LNCaP clone FGC (cell line): Measurements from ENCODE around the gene FMNL3.

ENCODE experiments used
- DNase-seq: peaks from one replicate; pipeline ENCODE4 v3.0.0-alpha.2; 2011; ENCODE audit warnings: low read depth
- H3K4me3 ChIP-seq: 2 replicates; pipeline ENCODE4 v1.5.1; 2011; ENCODE audit warnings: mild to moderate bottlenecking, low read depth, low read length, control low read depth
- CTCF ChIP-seq: IDR thresholded peaks from 2 replicates; pipeline ENCODE4 v1.5.1; 2012; ENCODE audit warnings: mild to moderate bottlenecking; ENCODE audit not compliant: control insufficient read depth, insufficient read depth; ENCODE audit errors: extremely low read depth

FMNL3 gene

GRCh38 chr12:49697808-49698207, 9.4 kb downstream of the FMNL3 start:
- DNase-seq = no peak
- TF ChIP-seq CTCF = no peak
- no peak overlapping the region for H3K4me3 ChIP-seq

GRCh38 chr12:49696723-49697122, 10.5 kb downstream of the FMNL3 start:
- no peak overlapping the region for H3K4me3 ChIP-seq
- no peak for TF ChIP-seq CTCF
- no peak for DNase-seq

- H3K4me3 ChIP-seq = no peak overlapping the region
- DNase-seq = no peak
- TF ChIP-seq CTCF = no peak
Observed at GRCh38 chr12:49693931-49694444, 13.2 kb downstream of the FMNL3 start.

- TF ChIP-seq CTCF = no peak
Observed at GRCh38 chr12:49692851-49693250, 14.4 kb downstream of the FMNL3 start.

GRCh38 chr12:49689785-49690184, 17.4 kb downstream of the FMNL3 start:
- TF ChIP-seq CTCF = no peak
- DNase-seq = no peak
- no peak overlapping the region for H3K4me3 ChIP-seq

More at GRCh38 chr12:49692851-49693250, 14.4 kb downstream of the FMNL3 start:
- DNase-seq = no peak
- no peak overlapping the region for H3K4me3 ChIP-seq

GRCh38 chr12:49689237-49689636, 18.0 kb downstream of the FMNL3 start:
- DNase-seq = no peak
- no peak for TF ChIP-seq CTCF
- no peak overlapping the region for H3K4me3 ChIP-seq

- DNase-seq = peak; percentile 19
- no peak overlapping the region for H3K4me3 ChIP-seq
- TF ChIP-seq CTCF = peak; percentile 31; the same call in 1 of the 2 replicates
Observed at GRCh38 chr12:49687941-49688340, 19.3 kb downstream of the FMNL3 start.
